GM21737 (cell line): ENCODE results near the gene ASIC3.

Experiments used
- ATAC-seq: cut with Tn5 transposase; IDR thresholded peaks from one replicate; pipeline ENCODE4 v1.9.1; 2021; ENCODE audit warnings: mild to moderate bottlenecking, moderate library complexity; ENCODE audit not compliant: unreplicated experiment

ASIC3 gene

DNA sequence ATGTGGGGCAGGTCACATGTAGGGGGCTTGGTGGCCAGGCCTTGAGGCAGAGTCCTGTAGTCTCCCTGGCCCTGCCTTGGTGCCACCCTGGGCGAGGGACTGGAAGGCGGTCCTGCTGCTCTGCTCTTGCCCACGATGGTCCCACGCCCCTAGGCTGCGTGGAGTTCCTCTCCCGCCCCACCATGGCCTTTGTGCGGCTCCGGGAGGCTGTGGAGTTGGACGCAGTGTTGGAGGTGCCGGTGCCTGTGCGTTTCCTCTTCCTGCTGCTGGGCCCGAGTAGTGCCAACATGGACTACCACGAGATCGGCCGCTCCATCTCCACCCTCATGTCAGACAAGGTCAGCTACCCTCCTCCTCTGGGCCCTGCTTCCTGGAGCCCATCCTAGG is 22.2 kb downstream of the ASIC3 start:
- ATAC-seq, result no peak

DNA sequence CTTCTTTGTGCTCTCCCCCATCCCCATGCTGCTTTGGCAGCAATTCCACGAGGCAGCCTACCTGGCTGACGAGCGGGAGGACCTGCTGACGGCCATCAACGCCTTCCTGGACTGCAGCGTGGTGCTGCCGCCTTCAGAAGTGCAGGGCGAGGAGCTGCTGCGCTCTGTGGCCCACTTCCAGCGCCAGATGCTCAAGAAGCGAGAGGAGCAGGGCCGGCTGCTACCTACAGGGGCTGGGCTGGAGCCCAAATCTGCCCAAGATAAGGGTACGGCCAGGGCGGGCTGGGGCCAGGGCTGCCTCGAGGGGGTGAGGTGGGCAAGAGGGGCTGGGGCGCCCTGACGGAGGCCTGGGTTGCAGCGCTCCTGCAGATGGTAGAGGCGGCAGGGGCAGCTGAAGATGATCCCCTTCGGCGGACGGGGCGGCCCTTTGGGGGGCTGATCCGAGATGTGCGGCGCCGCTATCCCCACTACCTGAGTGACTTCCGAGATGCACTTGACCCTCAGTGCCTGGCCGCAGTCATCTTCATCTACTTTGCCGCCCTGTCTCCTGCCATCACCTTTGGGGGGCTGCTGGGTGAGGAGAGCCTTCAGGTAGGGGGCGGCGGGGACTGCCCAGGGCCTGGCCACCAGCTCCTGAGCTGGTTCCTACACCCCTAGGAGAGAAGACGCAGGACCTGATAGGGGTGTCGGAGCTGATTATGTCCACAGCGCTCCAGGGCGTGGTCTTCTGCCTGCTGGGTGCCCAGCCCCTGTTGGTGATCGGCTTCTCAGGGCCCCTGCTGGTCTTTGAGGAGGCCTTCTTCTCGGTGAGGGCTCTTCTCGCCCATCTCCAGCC is 22.9 kb downstream of the ASIC3 start:
- no peak for ATAC-seq

DNA sequence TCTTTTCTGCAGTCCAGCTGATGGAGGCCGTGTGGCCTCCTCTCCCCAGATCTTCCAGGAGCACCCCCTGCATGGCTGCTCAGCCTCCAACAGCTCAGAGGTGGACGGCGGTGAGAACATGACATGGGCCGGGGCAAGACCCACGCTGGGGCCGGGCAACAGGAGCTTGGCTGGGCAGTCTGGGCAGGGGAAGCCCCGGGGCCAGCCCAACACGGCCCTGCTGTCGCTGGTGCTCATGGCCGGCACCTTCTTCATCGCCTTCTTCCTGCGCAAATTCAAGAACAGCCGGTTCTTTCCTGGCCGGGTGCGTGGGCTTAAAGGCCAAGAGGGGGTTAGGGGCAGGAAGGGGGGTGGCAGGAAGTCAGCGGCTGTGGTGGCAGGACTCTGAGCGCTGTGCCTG is 25.7 kb downstream of the ASIC3 start:
- ATAC-seq, result no peak

DNA sequence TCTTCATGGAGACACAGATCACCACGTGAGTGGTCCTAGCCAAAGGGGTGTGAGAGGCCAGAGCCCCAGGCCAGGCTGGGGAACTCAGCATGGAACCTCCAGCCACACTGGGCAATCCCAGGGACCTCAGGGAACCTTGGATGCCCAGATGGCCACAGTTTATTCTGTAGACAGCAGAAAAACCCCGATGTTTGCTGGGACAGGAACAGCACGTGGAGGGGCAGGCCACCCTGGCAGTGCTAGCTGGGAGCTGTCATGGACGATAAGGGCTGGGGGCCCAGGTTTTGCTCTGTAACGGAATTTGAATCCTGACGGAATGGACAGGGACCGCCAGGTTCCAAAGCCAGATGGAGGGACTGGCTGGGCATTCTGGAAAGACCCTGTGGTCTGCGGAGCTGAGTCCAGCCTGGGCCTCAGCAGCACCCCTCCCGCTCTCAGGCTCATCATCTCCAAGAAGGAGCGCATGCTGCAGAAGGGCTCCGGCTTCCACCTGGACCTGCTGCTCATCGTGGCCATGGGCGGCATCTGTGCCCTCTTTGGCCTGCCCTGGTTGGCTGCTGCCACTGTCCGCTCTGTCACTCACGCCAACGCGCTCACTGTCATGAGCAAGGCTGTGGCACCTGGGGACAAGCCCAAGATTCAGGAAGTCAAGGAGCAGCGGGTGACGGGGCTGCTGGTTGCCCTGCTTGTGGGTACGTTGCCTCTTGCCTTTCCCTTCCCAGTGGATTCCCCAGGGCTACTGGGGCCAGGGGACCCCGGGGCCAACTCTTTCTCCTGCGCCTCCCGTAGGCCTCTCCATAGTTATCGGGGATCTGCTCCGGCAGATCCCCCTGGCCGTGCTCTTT is 26.7 kb downstream of the ASIC3 start:
- ATAC-seq, result no peak

DNA sequence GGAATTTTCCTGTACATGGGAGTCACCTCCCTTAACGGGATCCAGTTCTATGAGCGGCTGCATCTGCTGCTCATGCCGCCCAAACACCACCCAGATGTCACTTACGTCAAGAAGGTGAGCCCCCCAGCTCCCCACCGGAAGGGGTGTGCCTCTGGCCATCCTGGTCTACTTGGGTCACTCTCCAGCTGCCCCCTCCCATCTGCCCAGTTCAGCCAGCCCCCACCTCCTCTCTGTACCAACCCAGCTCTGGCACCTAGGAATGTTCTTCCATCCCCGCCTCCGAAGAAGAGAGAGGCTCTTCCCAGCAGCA is 27.3 kb downstream of the ASIC3 start:
- no peak for ATAC-seq

DNA sequence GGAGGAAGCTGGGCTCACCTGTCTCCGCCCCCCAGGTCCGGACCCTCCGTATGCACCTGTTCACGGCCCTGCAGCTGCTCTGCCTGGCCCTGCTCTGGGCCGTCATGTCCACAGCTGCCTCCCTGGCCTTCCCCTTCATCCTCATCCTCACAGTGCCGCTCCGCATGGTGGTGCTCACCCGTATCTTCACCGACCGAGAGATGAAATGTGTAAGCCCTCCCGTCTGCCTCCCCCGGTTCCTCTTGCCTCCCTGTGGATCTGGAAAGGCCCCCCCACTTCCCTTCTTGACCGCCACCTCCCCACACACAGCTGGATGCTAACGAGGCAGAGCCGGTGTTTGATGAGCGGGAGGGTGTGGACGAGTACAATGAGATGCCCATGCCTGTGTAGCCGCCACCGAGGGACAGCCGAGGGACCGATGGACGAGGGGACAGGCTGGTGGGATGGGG is 27.7 kb downstream of the ASIC3 start:
- ATAC-seq, result no peak

DNA sequence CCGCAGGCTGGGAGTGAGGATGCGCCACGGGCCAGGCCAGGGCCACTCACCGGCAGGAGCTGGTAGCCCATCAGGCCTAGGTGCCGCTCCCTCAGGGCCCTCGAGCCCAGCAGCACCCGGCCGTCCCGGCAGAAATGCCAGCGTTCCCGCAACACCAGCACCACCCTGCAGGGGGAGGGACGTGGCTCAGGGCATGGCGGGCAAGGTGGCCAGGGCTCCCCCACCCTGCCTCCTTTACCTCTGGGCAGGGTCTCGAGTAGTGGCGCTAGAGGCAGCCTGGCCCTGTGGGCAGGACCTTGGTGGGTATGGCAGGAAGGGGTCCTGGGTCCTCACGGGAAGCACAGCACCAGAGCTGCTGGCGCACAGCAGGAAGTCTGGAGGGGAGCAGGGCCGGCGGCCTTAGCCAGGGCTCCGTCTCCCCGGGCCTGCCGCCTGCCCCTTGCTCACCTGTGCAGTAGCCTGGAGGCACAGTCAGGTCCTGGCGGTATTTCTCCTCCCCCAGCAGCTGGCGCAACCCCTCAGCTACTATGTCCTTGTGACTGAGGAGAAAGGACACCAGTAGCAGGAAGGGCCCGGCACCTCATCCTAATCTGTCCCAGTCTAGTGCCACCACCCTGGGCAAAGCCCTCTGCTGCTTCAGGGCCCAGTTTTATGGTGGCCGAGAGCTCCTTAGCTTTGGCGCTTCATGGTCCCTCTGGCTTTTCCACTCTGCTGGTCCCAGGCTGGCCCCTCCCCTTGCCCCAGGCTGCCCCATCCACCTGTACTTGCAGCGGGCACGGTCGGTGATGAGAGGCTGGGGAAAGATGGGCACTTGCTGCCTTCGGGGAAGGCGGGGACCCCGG is 28.8 kb downstream of the ASIC3 start:
- no peak for ATAC-seq

DNA sequence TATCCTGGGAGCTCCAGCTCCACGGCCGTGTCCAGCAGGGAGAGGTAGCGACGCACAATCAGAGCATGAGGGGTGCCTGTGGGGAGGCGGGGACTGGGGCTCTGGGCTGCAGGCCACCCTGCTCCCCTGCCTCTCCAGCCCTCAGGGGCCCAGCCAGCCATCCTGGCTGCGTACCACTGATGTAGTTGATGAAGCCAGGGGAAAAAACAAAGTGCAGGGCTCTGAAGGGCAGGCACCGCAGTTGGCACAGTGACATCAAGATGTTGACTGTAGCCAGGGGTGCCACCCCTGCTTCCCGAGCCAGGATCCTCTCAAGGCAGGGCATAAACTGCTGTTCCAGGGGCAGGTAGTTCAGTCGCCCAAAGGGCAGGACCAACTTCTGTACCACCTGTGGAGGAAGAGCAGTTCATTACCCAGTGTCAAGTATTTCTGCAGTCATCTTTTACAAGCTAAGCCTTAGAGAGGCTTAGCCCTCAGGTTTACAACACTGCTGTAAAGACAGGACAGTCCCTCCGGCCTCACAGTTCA is 29.4 kb downstream of the ASIC3 start:
- no peak for ATAC-seq

DNA sequence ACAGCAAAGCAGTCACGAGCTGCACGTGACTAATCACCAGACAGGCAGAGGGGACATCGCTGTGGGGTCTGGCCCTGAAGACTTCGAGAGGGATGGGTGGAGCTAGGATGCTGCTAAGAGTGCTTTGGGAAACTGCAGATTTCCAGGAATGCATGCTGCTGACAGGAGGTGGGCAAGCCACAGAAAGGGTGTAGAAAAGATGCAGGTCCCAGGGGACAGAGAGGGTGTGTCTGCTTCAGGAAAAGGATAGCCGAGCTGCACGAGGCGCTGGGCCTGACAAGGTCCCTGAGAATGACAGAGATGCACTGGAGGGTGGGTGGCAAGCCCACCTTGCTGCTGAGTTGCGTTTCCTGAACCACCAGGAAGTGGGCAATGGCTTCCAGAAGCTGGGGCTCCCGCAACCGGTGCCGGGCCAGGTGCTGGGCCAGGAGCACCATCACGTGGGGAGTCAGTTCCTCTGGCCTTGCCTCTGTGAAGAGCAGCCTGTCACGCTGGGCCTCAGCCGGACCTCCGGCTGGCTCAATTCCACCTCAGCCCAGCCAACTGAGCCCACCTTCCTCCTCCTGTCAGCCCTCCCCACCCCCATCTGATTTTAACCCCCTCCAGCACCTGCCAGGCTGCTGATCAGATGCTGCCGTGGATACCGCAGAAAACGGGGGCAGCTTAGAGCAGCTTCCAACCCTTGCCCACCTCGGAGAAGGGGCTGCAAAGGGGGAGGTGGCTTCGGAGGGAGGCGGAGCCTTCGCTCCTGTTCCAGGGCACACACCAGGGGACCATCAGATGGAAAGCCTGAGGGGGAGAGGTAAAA is 30.1 kb downstream of the ASIC3 start:
- ATAC-seq, result no peak

DNA sequence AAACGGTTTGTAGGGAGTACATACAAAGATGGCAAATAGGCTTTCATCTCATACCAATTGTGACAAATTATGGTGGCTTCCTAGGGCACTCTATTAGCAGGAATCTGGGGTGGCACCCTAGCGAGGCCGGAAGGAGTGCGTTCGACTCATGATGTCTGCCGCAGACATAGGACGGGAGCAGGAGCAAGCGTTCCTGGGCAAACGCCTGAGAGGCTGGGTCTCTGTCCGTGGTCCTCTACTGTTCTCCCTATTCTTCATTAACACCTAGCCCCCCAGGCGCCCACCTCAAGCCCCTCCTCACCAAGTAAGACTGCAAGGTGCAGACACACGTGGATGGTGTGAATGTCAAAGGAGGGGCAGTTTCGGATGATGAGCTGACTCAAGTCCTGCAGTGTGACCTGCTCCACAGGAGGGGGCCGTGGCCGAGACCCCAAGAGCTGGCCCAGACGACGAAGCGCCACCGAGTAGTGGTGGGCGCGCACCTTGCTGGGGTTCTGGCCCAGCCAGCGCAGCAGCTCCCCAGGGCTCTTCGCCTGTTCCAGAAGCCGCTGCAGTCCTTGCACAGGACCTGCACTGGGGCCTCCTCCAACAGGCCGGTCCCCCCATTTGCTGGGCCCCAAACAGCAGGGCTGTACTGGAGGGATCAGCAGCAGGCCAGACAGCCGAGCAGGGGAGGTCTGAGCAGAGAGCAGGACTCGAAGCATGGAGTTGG is 31.0 kb downstream of the ASIC3 start:
- ATAC-seq, result no peak

DNA sequence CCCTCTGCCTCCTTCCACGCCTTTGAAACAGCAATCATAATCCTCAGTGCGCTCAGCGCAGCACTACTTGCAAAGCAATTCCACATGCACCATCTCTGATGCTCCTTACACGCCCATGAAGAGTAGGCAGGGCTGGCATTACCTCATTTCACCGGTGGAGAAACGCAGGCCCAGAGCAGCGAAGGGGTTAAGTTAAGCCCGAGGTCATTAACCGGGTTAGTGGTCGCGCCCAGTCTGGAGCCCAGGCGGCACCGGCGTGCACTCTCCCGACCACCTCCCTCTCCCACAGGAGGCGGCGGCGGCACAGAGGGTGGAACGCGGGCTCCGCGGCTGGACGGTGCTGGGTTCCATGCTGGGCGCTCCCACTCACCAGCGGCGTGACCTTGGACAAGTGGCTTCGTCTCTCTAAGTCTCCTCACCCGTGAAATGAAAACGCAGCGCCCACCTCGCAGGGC is 31.8 kb downstream of the ASIC3 start:
- ATAC-seq, result no peak

DNA sequence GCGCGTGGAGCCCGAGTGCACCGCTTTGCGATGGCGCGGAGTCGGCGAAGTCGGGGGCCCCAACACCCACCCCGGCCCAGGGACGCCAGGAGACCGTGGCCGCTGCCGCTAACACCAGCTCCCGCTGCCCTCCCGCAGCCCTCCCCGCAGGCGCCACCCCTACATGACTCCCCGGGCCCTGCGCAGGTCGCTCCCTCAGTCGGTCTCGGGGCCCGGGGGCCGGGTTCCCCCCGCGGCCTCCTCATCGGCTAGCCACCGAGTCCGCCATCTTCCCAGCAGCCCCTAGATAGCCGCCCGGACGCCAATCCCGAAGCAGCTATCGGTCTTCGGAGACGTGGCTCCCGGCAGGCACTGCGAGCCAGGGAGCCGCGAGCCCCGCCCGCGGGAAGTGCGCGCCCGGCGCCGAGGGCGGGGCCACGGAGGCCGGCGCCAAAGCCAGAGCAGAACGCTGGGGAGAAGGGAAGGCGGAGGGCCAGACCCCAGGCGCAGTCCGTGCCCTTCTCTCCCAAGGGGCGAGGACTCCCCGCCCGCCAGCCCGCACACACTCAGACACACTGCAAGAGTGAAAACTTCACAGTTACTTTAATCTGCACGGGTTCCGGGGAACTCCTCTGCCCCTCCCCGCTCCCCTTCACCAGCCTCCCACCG is 32.3 kb downstream of the ASIC3 start, which contains the start of gene FASTK:
FASTK (minus strand) TSS at position 288 of the 648 bp plus-strand sequence; CDS start at position 245, 43 bp downstream.
- ATAC-seq, result peak; percentile 77

DNA sequence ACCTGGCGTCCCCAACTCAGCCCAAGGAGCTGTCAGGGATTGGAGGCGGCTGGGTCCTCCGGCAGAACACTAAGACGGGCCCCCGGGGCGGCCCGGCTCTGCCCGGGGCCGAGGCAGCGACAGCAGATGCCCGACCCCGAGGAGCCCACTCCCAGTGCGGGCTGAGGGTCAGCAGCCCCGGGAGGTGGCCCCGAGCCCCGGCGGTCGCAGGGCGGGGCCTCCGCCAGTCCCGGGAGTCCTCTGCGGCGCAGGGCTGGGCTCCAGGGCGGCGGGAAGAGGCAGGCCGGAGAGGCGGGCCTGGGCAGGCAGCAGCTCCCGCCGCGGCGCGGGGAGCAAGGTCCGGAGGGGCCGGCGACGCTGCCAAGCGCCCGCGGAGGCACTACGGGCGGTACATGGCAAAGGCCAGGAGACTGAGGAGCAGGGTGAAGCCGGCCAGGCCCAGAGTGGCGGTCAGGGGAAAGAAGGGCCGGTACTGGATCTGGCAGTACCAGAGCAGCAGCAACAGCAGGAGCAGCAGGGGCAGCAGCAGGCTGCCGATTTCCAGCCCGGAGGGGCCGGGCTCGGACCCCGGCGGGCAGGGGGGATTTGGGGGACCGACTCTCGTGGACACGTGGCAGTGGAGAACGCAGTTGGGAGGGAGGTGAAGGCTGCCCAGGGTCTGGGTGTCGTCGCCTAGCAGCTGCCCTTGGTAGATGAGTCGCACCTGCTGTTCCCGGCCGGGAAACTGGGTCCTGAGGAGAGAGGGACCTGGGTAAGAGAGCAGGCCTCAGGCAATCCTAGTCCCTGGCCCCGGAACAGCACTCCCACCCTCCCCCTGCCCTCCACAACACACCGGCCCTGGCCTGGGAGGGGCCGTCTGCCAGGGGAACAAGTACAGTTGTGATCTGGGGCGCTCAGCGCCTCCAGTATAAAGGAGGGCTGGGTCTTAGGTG is 33.1 kb downstream of the ASIC3 start:
- ATAC-seq, result no peak

DNA sequence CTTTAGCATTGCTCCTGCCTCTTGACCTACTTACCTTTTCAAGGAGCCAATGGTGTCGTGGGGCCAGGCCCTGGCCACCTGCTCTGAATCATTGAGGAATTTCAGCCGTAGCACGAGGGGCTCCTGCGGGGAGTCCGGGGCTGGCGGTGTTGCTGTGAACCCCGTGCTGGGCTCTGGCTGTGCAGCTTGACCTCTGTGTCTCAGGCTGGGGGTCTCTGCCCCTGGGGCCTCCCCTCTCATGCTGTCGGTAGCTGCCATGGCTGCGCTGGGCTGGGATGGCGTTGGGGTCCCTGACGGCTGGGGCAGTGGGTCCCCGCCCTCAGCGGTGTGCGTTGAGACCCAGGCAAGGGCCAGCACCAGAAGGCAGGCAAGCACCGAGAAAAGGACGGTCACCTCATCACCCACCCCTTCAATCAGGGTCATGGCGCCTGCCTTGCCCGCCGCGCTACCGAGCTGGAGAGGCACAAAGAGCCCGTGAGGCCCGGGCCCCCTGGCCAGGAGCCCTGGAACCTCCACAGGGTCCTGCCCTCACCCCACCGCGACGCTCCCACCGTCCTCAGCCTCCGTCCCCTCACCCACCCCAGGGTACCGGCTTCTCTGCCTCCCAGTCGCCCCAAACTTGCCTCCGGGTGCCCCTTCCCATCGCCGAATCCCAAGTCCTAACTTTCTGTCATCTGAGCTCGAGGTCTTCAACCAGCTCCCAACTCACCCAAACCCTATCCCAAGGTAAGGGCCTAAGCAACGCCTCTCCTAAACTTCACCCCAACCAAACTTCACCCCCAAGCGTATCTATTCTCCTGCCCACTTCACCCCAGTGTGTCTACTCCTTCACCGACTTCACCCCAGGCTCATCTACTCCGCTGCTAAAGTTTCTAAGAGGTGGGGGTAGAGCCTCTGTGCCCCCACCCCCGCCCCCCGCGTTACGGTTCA is 34.1 kb downstream of the ASIC3 start:
- no peak for ATAC-seq

DNA sequence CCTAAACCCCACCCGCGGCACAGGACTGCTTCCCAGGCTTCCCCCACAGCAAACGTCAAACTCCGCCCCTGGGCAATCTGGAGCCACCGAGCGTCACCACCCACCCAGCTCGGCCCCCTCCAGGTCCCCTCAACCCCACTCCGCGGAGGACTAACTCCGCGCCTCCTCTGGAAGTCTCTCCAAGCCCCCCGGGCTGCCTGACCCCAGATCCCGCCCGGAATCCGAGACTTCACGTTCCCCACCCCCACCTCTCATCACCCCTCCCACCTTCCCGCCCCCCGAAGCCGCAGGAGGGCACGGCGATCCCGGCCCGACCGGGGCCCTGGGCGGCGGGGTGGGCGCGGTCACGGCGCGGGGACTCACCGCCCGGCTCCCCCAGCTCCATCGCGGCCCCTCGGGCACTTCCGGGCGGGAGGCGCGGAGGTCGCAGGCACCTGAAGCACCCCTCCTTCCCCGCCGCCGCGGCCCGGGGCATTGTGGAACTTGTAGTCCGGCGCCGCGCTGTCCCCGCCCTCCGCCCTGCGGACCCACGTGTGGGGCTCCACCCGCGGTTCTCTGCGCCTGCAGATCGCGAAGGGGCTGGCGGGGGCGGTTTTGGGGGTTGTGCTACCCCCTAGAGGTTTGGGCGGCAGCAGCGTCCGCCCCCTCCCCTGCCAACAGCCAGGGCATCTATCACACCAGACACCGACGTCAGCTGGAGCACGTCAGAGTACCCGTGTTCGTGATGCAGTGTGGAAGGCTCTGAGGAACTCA is 34.9 kb downstream of the ASIC3 start, which contains the start of gene TMUB1:
TMUB1 (minus strand) TSS at position 423 of the 753 bp plus-strand sequence. CDS start 930 bp downstream, outside the sequence.
- ATAC-seq, result peak; percentile 42

DNA sequence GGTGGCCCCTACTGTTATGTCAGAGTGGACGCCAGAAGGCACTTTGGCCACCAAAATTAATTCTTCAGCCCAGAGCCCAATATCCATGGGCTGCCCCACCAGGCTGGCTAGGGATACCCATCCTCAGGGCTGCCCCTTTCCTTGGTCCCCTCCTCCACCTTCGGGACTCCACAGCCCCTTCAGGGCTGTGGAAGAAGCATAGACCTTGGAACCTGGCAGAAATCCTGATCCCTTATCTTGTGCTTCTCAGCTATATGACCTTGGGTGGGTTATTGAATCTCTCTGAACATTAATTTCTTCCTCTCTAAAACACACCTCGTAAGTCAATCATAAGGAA is 35.5 kb downstream of the ASIC3 start:
- ATAC-seq, result no peak
